ENCODE data around the gene THOC2. TPM values are rescaled to one million over a fixed set of nuclear protein-coding genes. Genes with fewer than 3 reads are reported as not detected.

Gene THOC2
- total and polyA plus RNA-seq, 9 of the 15 experiments (the other 6 are each of a cell fraction or from before 2014, with no cell fraction given) = 131 to 234 (median 192) TPM

DNA sequence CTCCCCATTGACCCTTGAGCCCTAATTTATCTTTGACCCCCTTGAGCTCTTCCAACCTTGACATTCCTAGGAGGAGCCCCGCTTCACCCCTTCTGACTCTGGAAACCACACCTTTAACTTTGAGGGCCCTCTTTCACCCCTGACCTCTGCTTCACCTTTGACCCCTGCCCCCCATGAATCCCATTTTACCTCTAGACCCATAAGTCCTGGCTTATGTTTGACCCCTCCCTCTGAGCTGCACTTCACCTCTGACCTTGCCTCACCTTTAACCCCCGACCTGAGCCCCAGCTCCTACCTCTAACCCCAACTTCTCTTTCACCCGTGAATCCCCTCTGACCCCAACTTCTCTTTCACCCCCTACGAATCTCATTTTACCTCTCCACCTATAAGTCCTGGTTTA, 169.7 kb downstream of the THOC2 start:
- H3K9me1 ChIP-seq (ENCODE audit: control insufficient read depth, insufficient read depth, low read length) = no peaks in the 10 kb centered on the region
- H3K27me3 ChIP-seq (ENCODE audit: control insufficient read depth in 2 of 2, insufficient read depth in 2 of 2, low read length in 2 of 2) = peaks cover 0 to 10% of the 10 kb centered on the region in 2 experiments; a peak in 1 of 5 replicates
- no peak overlapping the region for H3K27ac ChIP-seq (ENCODE audit: extremely low read depth, low read depth, low read length)
- POLR2A ChIA-PET = no interaction called here
- H3K9me3 ChIP-seq (replicated peaks; ENCODE audit: control insufficient read depth, insufficient read depth, low read depth, low read length) = no peaks in the 10 kb centered on the region
- no peaks in the 10 kb centered on the region for H3K36me3 ChIP-seq (ENCODE audit: control insufficient read depth, insufficient read depth, low read length)
- H4K20me1 ChIP-seq (replicated peaks; ENCODE audit: control insufficient read depth, insufficient read depth, low read length) = no peaks in the 10 kb centered on the region
- TF ChIP-seq JUND (IDR thresholded peaks at IDR 0.05; ENCODE audit: borderline replicate concordance, low read depth, low read length) = no peak
- no peak for TF ChIP-seq JUND (tag; IDR thresholded peaks at IDR 0.05; ENCODE audit: borderline replicate concordance, low read depth, low read length)
- TF ChIP-seq NR2C1 (IDR thresholded peaks at IDR 0.05) = peak; percentile 80
- peak; percentile 67 for TF ChIP-seq NR2C1 (tag; IDR thresholded peaks at IDR 0.05)
- TF ChIP-seq NR2C2 (CRISPR knock-in tag; IDR thresholded peaks at IDR 0.05) = no peak
- TF ChIP-seq NR2C2 (tag; IDR thresholded peaks at IDR 0.05) = peak; percentile 58; the same call in 1 of the 2 replicates
- CTCF ChIA-PET (ENCODE audit: low intra/inter-chr PET ratio) = no interaction called here
- ATAC-seq (no peak), DNase-seq (ENCODE audit: extremely low read depth in 1 of 4, low spot score in 3 of 4) (no peak), FAIRE-seq (no peak)
- H2AFZ ChIP-seq (ENCODE audit: low read depth, low read length) = no peak overlapping the region
- no peaks in the 10 kb centered on the region for H3K79me2 ChIP-seq (ENCODE audit: control insufficient read depth, insufficient read depth, low read length)
- intact Hi-C loops (cut with micrococcal nuclease) (no loop called here), in situ Hi-C loops (cut with MboI) (no loop called here)
- H3K4me1 ChIP-seq (replicated peaks in 1 of 2; ENCODE audit: control insufficient read depth in 2 of 2, insufficient read depth in 2 of 2, low read length in 2 of 2) = no peaks in the 10 kb centered on the region
- no TSS peak for BruUV-seq (replicated peaks)
- no peak overlapping the region for H3K4me2 ChIP-seq (ENCODE audit: insufficient read depth, low read length)
- WGBS (ENCODE audit: insufficient coverage, low coverage, missing lambda C conversion rate) = 31% methylated on average over 3 of the region's 4 CpGs
- H3K4me3 ChIP-seq = no peak overlapping the region
- H3K9ac ChIP-seq (ENCODE audit: insufficient read depth in 1 of 2, low read depth in 2 of 2, low read length in 2 of 2) = no peak overlapping the region
